Liver (tissue), 9 donors: ENCODE measurements around the gene TREML2. TPM values are rescaled to one million over a fixed set of nuclear protein-coding genes. Genes with fewer than 3 reads are reported as not detected.

Experiments used
- DNase-seq: peaks from one replicate; pipeline ENCODE4 v3.0.0-alpha.2; 2017; ENCODE audit warnings: low spot score
- H3K27ac ChIP-seq, 2 donors: one replicate each; pipeline ENCODE4 v1.7.0; 2013; ENCODE audit warnings: inconsistent platforms in 2 of 2, low read length in 2 of 2, control low read depth in 1 of 2, low read depth in 1 of 2, mild to moderate bottlenecking in 1 of 2
- H3K27me3 ChIP-seq, 4 donors: one replicate each; pipeline versions ENCODE4 v1.6.1 to v1.7.0; 2013; ENCODE audit warnings: low read length in 3 of 4, inconsistent platforms in 1 of 4, mild to moderate bottlenecking in 1 of 4, moderate library complexity in 1 of 4; ENCODE audit not compliant: control insufficient read depth in 4 of 4, insufficient read depth in 4 of 4
- H3K36me3 ChIP-seq, 4 donors: one replicate each; pipeline versions ENCODE4 v1.6.1 to v1.7.0; 2013; ENCODE audit warnings: low read length in 3 of 4, mild to moderate bottlenecking in 3 of 4, low read depth in 1 of 4, moderate library complexity in 1 of 4; ENCODE audit not compliant: control insufficient read depth in 4 of 4, insufficient read depth in 3 of 4
- H3K4me1 ChIP-seq, 4 donors: one replicate each; pipeline versions ENCODE4 v1.6.1 to v1.7.0; 2013; ENCODE audit warnings: low read length in 3 of 4, mild to moderate bottlenecking in 3 of 4, moderate library complexity in 1 of 4; ENCODE audit not compliant: control insufficient read depth in 4 of 4, insufficient read depth in 4 of 4
- H3K4me3 ChIP-seq, 3 donors: one replicate each; pipeline versions ENCODE4 v1.6.1 to v1.7.0; 2013; ENCODE audit warnings: low read length in 3 of 3, control low read depth in 1 of 3, low read depth in 1 of 3, mild to moderate bottlenecking in 1 of 3
- H3K9ac ChIP-seq, 2 donors: one replicate each; pipeline ENCODE4 v1.7.0; 2013; ENCODE audit warnings: low read length in 2 of 2, mild to moderate bottlenecking in 2 of 2, moderate library complexity in 2 of 2, control low read depth in 1 of 2, low read depth in 1 of 2
- H3K9me3 ChIP-seq, 4 donors: one replicate each; pipeline versions ENCODE4 v1.6.1 to v1.7.0; 2013; ENCODE audit warnings: low read length in 3 of 4; ENCODE audit not compliant: control insufficient read depth in 4 of 4
- EGR1 ChIP-seq, 2 donors: IDR thresholded peaks; 2 replicates each; pipeline ENCODE4 v1.6.1; 2016 to 2018; ENCODE audit warnings: antibody characterized with exemption in 2 of 2, low read depth in 2 of 2
- FOXA1 ChIP-seq: IDR thresholded peaks from 2 replicates; pipeline ENCODE4 v1.6.1; 2016; ENCODE audit warnings: antibody characterized with exemption
- FOXA2 ChIP-seq: IDR thresholded peaks from 2 replicates; pipeline ENCODE4 v1.6.1; 2016; ENCODE audit warnings: antibody characterized with exemption
- GABPA ChIP-seq, 2 donors: IDR thresholded peaks in 1 of 2; conservative IDR thresholded peaks in 1 of 2; 2 replicates each; pipeline ENCODE4 v1.6.1; 2016; ENCODE audit warnings: antibody characterized with exemption in 2 of 2, mild to moderate bottlenecking in 1 of 2, moderate library complexity in 1 of 2
- HNF4A ChIP-seq, 2 donors: conservative IDR thresholded peaks; 2 replicates each; pipeline ENCODE4 v1.6.1; 2016; ENCODE audit warnings: antibody characterized with exemption in 2 of 2, mild to moderate bottlenecking in 2 of 2
- HNF4G ChIP-seq: IDR thresholded peaks from 2 replicates; pipeline ENCODE4 v1.6.1; 2016; ENCODE audit warnings: antibody characterized with exemption
- JUND ChIP-seq, 2 donors: IDR thresholded peaks; 2 replicates each; pipeline ENCODE4 v1.6.1; 2016; ENCODE audit warnings: antibody characterized with exemption in 2 of 2
- NR2F2 ChIP-seq: IDR thresholded peaks from 2 replicates; pipeline ENCODE4 v1.6.1; 2016; ENCODE audit warnings: antibody characterized with exemption
- RAD21 ChIP-seq, 2 donors: IDR thresholded peaks; 2 replicates each; pipeline ENCODE4 v1.6.1; 2016; ENCODE audit warnings: antibody characterized with exemption in 2 of 2, mild to moderate bottlenecking in 2 of 2
- RXRA ChIP-seq, 2 donors: IDR thresholded peaks; 2 replicates each; pipeline ENCODE4 v1.6.1; 2017 to 2018; ENCODE audit warnings: antibody characterized with exemption in 2 of 2, mild to moderate bottlenecking in 1 of 2
- SP1 ChIP-seq: IDR thresholded peaks from 2 replicates; pipeline ENCODE4 v1.6.1; 2018; ENCODE audit warnings: antibody characterized with exemption, mild to moderate bottlenecking
- TAF1 ChIP-seq: conservative IDR thresholded peaks from 2 replicates; pipeline ENCODE4 v1.6.1; 2016; ENCODE audit warnings: antibody characterized with exemption, mild to moderate bottlenecking
- WGBS: extraction: QIAGEN DNeasy Blood & Tissue Kit; methylation state at CpG from one replicate; pipeline ENCODE4 v1.1.7; 2013; 5-methylcytosine and 5-hydroxymethylcytosine counted together
- polyA plus RNA-seq, 2 donors: library from polyadenylated mRNA; stranded (reverse) in 1 of 2; unstranded in 1 of 2; fragments of 200-250 nt in 1 of 2; fragments of >200 nt in 1 of 2; fragmentation: Nextera tagmentation in 1 of 2; extraction: Ambion mirVana in 1 of 2; gene quantifications; one replicate each; pipeline versions ENCODE4 v1.2.1 to v1.2.3, GENCODE V29; 2013 to 2015
- total RNA-seq, 2 donors: library from RNA; depleted of rRNA; stranded (reverse); fragments of >200 nt; gene quantifications; one replicate each; pipeline ENCODE4 v1.2.3, GENCODE V29; 2014
- TF ChIP-seq, protein P1 (sequence below): IDR thresholded peaks from 2 replicates; pipeline ENCODE4 v1.6.1; 2016; ENCODE audit warnings: antibody characterized with exemption
- TF ChIP-seq, protein P2 (sequence below): fragments of 150-350 bp; IDR thresholded peaks from 2 replicates; pipeline ENCODE4 v1.5.1; 2017; ENCODE audit warnings: improper control_type of control experiment, low read depth, low read length; ENCODE audit not compliant: missing input control
- TF ChIP-seq, protein P3 (sequence below): IDR thresholded peaks from 2 replicates; pipeline ENCODE4 v1.6.1; 2016; ENCODE audit warnings: antibody characterized with exemption
- TF ChIP-seq, protein P4 (sequence below): IDR thresholded peaks from 2 replicates; pipeline ENCODE4 v1.6.1; 2016; ENCODE audit warnings: antibody characterized with exemption
- TF ChIP-seq, protein P5 (sequence below): IDR thresholded peaks from 2 replicates; pipeline ENCODE4 v1.6.1; 2016; ENCODE audit warnings: antibody characterized with exemption, mild to moderate bottlenecking
- donor health status: healthy.
- donor health status: healthy.
- donor health status: healthy.
- donor health status: healthy.
- donor health status: healthy.

TREML2 gene
- total and polyA plus RNA-seq, 4 donors: 0.03 to 9.8 (median 0.23) TPM

DNA sequence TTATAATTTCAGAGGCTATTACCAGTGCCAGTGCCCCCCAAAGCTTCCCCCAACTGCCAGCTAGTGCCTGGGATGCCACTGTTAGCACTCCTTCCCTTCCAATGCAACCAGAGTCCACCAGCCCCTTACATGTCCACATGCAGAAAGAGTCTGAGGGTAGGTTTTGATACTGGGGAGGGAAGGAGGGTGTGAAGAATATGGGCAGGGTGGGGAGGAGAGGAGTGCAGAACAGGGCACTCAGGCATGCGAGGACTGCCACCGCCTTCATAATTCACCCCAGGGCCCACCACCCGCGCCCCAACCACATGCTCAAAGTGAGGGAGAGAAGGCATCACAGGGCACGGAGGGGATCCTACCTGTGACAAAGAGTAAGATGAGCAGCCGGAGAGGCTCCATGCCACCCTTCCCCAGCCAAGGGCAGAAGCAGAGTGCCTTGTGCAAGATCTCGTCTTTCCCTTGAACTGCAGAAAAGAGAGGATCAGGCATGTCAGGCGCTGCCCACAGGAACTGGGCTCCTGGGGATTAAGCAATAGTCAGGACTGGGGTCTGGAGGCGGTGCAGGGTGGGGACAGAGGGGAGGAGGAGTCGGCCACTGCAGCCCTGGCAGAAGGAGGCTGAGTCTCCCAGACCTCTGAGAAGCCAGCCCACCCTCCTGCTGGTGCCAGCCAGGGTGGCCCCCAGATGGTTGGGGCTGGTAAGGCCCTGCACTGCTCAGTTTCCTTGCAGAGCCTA is 38.1 kb downstream of the TREML2 start, which contains the start of gene TREM2:
Gene TREM2, minus strand, starts transcription at position 430 of the 732 bp plus-strand sequence. Its CDS starts 34 bp downstream, at position 396.
- Histone ChIP-seq H3K27me3 (peaks cover 0 to 3% (median 0%) of the 10 kb centered on the region in 4 donors), H3K36me3 (no peaks in the 10 kb centered on the region), H3K9ac (no peak within 1 kb of the TSS), H3K4me1 (no peaks in the 10 kb centered on the region), H3K9me3 (no peaks in the 10 kb centered on the region), H3K27ac (no peak within 1 kb of the TSS), H3K4me3 (no peak within 1 kb of the TSS)
- DNase-seq: no peak
- TF ChIP-seq SP1: no peak
- no peak for TF ChIP-seq NR2F2
- TF ChIP-seq GABPA (IDR thresholded peaks at IDR 0.05 in 1 of 2, conservative IDR thresholded peaks at IDR 0.05 in 1 of 2): no peak
- TF ChIP-seq HNF4G: no peak
- TF ChIP-seq FOXA1: no peak
- TF ChIP-seq, protein P1, sequence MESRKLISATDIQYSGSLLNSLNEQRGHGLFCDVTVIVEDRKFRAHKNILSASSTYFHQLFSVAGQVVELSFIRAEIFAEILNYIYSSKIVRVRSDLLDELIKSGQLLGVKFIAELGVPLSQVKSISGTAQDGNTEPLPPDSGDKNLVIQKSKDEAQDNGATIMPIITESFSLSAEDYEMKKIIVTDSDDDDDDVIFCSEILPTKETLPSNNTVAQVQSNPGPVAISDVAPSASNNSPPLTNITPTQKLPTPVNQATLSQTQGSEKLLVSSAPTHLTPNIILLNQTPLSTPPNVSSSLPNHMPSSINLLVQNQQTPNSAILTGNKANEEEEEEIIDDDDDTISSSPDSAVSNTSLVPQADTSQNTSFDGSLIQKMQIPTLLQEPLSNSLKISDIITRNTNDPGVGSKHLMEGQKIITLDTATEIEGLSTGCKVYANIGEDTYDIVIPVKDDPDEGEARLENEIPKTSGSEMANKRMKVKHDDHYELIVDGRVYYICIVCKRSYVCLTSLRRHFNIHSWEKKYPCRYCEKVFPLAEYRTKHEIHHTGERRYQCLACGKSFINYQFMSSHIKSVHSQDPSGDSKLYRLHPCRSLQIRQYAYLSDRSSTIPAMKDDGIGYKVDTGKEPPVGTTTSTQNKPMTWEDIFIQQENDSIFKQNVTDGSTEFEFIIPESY: no peak
- no peak for TF ChIP-seq RXRA (IDR thresholded peaks at IDR 0.05)
- WGBS: 76% methylated on average over 10 of the region's 10 CpGs

DNA sequence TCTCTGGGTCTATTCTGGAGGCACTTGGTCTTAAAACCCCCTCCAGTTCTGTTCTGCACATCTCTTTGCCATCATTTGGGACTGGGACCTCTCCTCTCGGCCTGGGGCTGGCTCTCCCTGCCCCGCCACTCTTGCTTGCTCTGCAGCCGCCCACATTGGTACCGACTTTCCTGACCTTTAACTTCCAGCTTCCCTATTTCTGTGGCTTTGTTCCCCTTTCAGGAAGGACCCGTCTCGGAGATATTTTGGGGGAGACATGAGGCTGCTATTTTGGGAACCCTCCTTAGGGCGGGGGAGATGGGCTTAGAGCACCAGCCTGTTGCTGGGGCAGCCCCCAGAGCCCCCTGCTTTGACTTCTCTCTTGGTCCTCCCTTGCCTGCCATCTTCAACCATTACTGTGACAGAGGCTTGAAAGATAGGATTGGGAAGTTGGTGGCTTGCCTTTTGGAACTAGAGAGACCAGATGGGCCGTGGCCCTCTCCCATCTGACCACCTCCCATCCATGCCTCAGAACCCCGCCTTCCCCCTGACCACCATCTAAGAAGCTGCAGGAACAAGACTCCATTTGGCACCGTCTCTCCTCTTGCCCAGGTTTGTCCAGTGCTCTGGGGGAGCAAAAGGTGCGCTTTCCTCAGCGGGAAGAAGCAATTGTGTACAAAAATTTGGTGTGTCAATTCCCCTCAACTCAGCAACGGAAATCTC is 38.9 kb downstream of the TREML2 start:
- H3K27me3 ChIP-seq: peaks cover 0 to 3% (median 0%) of the 10 kb centered on the region in 4 donors
- H3K9me3 ChIP-seq: no peaks in the 10 kb centered on the region
- H3K36me3 ChIP-seq: no peaks in the 10 kb centered on the region
- no peak overlapping the region for H3K4me3 ChIP-seq
- no peak overlapping the region for H3K9ac ChIP-seq
- TF ChIP-seq, protein P2, sequence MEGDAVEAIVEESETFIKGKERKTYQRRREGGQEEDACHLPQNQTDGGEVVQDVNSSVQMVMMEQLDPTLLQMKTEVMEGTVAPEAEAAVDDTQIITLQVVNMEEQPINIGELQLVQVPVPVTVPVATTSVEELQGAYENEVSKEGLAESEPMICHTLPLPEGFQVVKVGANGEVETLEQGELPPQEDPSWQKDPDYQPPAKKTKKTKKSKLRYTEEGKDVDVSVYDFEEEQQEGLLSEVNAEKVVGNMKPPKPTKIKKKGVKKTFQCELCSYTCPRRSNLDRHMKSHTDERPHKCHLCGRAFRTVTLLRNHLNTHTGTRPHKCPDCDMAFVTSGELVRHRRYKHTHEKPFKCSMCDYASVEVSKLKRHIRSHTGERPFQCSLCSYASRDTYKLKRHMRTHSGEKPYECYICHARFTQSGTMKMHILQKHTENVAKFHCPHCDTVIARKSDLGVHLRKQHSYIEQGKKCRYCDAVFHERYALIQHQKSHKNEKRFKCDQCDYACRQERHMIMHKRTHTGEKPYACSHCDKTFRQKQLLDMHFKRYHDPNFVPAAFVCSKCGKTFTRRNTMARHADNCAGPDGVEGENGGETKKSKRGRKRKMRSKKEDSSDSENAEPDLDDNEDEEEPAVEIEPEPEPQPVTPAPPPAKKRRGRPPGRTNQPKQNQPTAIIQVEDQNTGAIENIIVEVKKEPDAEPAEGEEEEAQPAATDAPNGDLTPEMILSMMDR: no peak
- TF ChIP-seq NR2F2: no peak
- TF ChIP-seq EGR1 (IDR thresholded peaks at IDR 0.05; ENCODE audit: low read depth in 2 of 2): no peak
- no peak for TF ChIP-seq TAF1
- TF ChIP-seq RAD21 (IDR thresholded peaks at IDR 0.05): no peak
- TF ChIP-seq JUND (IDR thresholded peaks at IDR 0.05): no peak
- TF ChIP-seq FOXA1: no peak
- TF ChIP-seq, protein P1: no peak
- TF ChIP-seq FOXA2: no peak
- TF ChIP-seq, protein P3, sequence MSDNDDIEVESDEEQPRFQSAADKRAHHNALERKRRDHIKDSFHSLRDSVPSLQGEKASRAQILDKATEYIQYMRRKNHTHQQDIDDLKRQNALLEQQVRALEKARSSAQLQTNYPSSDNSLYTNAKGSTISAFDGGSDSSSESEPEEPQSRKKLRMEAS: no peak
- TF ChIP-seq, protein P4, sequence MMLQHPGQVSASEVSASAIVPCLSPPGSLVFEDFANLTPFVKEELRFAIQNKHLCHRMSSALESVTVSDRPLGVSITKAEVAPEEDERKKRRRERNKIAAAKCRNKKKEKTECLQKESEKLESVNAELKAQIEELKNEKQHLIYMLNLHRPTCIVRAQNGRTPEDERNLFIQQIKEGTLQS: no peak
- no peak for TF ChIP-seq HNF4G
- no peak for TF ChIP-seq GABPA (IDR thresholded peaks at IDR 0.05 in 1 of 2, conservative IDR thresholded peaks at IDR 0.05 in 1 of 2)
- no peak for TF ChIP-seq HNF4A (conservative IDR thresholded peaks at IDR 0.05)
- TF ChIP-seq, protein P5, sequence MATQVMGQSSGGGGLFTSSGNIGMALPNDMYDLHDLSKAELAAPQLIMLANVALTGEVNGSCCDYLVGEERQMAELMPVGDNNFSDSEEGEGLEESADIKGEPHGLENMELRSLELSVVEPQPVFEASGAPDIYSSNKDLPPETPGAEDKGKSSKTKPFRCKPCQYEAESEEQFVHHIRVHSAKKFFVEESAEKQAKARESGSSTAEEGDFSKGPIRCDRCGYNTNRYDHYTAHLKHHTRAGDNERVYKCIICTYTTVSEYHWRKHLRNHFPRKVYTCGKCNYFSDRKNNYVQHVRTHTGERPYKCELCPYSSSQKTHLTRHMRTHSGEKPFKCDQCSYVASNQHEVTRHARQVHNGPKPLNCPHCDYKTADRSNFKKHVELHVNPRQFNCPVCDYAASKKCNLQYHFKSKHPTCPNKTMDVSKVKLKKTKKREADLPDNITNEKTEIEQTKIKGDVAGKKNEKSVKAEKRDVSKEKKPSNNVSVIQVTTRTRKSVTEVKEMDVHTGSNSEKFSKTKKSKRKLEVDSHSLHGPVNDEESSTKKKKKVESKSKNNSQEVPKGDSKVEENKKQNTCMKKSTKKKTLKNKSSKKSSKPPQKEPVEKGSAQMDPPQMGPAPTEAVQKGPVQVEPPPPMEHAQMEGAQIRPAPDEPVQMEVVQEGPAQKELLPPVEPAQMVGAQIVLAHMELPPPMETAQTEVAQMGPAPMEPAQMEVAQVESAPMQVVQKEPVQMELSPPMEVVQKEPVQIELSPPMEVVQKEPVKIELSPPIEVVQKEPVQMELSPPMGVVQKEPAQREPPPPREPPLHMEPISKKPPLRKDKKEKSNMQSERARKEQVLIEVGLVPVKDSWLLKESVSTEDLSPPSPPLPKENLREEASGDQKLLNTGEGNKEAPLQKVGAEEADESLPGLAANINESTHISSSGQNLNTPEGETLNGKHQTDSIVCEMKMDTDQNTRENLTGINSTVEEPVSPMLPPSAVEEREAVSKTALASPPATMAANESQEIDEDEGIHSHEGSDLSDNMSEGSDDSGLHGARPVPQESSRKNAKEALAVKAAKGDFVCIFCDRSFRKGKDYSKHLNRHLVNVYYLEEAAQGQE: no peak
- TF ChIP-seq SP1: no peak
- no peak for TF ChIP-seq RXRA (IDR thresholded peaks at IDR 0.05)
- 72% methylated on average over 13 of the region's 13 CpGs for WGBS
- DNase-seq: no peak
- no peak overlapping the region for H3K27ac ChIP-seq
- H3K4me1 ChIP-seq: no peaks in the 10 kb centered on the region
